Ectodermal cell (in vitro differentiated cells): ENCODE results near the gene TMEM259.

Experiments used
- H3K27ac ChIP-seq: 2 replicates; pipeline ENCODE4 v1.7.0; 2013; ENCODE audit warnings: mild to moderate bottlenecking, low read depth, low read length; ENCODE audit not compliant: insufficient read depth, poor library complexity, severe bottlenecking
- H3K27me3 ChIP-seq: 2 replicates; pipeline ENCODE4 v1.7.0; 2013; ENCODE audit warnings: mild to moderate bottlenecking, low read length; ENCODE audit not compliant: insufficient read depth, control insufficient read depth, poor library complexity, severe bottlenecking
- H3K36me3 ChIP-seq: one replicate; pipeline ENCODE4 v1.7.0; 2013; ENCODE audit warnings: low read length; ENCODE audit not compliant: control insufficient read depth, insufficient read depth
- H3K4me1 ChIP-seq: one replicate; pipeline ENCODE4 v1.7.0; 2013; ENCODE audit warnings: low read length; ENCODE audit not compliant: control insufficient read depth, insufficient read depth
- H3K4me3 ChIP-seq: 2 replicates; pipeline ENCODE4 v1.7.0; 2013; ENCODE audit warnings: low read depth, low read length, control low read depth; ENCODE audit not compliant: insufficient read depth
- H3K9me3 ChIP-seq: 2 replicates; pipeline ENCODE4 v1.7.0; 2013; ENCODE audit warnings: mild to moderate bottlenecking, low read length, moderate library complexity; ENCODE audit not compliant: control insufficient read depth
- WGBS, 2 experiments: methylation state at CpG; one replicate each; pipeline ENCODE4 v1.1.7; 2013; ENCODE audit warnings: missing lambda C conversion rate in 2 of 2; 5-methylcytosine and 5-hydroxymethylcytosine counted together

TMEM259 gene

DNA sequence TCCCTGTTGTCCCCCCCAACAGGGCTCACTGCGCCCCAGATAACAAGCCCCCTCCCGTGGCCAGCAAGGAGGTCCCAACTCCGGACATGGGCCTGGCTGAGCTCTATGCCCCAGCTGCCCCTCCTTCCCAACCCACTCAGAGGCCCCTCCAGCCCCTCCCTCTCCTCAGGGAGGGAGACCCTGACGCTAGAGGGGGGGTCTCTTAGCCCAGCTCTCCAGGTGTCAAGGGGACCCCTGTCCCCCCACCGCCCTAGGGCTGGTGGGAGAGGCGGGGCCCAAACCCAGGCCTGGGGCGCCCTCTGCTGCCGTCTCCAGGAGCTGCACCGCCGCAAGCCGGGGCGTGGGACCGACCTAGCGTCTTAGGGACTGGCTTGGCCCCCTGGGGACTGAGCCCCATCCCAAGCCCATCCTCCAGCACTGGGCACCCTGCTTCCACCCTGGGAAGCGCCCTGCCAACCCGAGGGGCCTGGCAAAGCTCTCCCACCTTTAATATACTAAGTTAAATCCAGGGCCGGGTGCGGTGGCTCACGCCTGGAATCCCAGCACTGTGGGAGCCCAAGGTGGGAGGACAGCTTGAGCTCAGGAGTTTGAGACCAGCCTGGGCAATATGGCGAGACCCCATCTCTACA lies 19.3 kb downstream of the TMEM259 start:
- H3K9me3 ChIP-seq: no peaks in the 10 kb centered on the region
- no peak overlapping the region for H3K4me3 ChIP-seq
- H3K36me3 ChIP-seq: no peaks in the 10 kb centered on the region
- H3K27me3 ChIP-seq: peaks cover 61% of the 10 kb centered on the region
- 18 to 20% methylated on average over 20 of the region's 20 CpGs for WGBS, 2 experiments
- no peaks in the 10 kb centered on the region for H3K4me1 ChIP-seq
- H3K27ac ChIP-seq: no peak overlapping the region

DNA sequence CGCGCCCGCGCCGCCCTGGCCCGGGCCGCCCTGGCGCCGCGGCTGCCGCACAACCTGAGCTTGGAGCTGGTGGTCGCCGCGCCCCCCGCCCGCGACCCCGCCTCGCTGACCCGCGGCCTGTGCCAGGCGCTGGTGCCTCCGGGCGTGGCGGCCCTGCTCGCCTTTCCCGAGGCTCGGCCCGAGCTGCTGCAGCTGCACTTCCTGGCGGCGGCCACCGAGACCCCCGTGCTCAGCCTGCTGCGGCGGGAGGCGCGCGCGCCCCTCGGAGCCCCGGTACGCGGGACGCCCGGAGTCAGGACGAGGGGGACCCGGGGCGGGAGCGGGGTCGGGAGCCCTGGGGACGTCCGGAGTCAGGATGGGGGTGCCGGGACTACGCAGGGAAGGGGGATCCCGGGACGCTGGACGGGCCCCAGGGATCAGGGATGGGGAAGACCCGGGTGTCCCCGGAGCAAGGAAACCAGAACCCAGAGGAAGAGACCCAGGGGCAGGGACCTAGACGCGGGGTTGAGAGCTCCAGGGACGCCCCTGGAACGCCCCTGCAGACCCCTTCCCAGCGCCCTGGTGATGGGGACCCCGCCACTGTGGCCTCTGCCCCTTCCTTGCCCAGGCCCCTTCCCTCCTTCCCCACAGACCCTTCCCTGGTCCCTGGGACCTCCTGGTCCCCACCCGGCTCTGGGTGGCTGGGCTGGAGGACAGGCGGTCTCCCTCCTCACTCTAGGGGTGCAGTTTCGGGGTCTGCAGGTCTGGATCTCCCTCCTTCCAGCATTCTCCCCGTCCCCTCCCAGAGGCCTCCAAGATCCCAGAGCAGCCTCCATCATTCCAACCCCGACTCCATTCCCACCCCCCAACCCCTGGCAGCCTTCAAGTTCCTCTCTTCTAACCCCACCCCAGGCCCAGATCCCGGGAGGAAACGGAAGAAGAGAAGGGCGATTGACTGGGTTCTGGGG lies 20.1 kb downstream of the TMEM259 start:
- Histone ChIP-seq H3K36me3 (no peaks in the 10 kb centered on the region), H3K27ac (no peak overlapping the region), H3K4me1 (peaks cover 4% of the 10 kb centered on the region), H3K4me3 (peak overlapping the region; percentile 29), H3K27me3 (peaks cover 69% of the 10 kb centered on the region), H3K9me3 (no peaks in the 10 kb centered on the region)
- 10 to 11% methylated on average over 73 of the region's 73 CpGs for WGBS, 2 experiments

DNA sequence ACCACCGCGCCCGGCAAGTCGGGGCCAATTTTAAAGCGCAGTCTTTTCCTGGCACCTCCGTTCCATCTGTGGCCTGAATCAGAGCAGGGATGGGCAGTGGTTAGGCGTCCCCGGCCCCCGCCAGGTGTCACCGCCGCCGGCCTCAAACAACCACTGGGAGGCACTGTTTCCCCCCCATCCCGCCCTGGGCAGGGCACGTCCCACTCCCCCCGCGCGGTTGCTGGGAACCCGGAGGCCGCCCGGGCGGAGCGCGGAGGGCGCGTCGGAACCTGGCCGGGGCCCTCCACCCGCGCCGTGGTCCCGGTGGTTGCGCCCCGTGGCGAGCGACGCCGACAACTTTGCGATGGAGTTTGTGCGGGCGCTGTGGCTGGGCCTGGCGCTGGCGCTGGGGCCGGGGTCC lies 20.8 kb downstream of the TMEM259 start, which contains the start of gene GRIN3B:
Gene GRIN3B (plus strand): TSS at position 325 of the 400 bp plus-strand sequence. CDS start 19 bp downstream, at position 344.
- Histone ChIP-seq H3K27me3 (peaks cover 71% of the 10 kb centered on the region), H3K9me3 (no peaks in the 10 kb centered on the region), H3K27ac (no peak within 1 kb of the TSS), H3K36me3 (no peaks in the 10 kb centered on the region), H3K4me1 (peaks cover 4% of the 10 kb centered on the region), H3K4me3 (peak within 1 kb of the TSS; percentile 29)
- 4 to 5% methylated on average over 43 of the region's 43 CpGs for WGBS, 2 experiments

DNA sequence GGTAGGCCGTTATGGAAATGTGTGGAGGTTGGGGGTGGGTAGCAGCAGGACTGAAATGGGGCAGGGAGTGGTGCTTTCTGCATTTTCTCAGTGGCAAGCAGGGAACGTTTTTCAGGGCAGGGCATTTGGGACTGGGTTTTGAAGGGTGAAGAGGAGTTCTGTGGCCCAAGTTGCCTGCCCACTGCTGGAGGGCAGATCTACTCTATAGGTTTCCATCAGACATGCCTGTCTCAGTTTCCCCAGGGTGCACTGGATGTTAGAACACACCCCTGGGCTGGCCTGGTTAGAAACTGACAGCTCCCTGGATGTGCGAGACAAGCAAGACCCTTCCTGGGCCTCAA lies 21.6 kb downstream of the TMEM259 start:
- H3K36me3 ChIP-seq: no peaks in the 10 kb centered on the region

DNA sequence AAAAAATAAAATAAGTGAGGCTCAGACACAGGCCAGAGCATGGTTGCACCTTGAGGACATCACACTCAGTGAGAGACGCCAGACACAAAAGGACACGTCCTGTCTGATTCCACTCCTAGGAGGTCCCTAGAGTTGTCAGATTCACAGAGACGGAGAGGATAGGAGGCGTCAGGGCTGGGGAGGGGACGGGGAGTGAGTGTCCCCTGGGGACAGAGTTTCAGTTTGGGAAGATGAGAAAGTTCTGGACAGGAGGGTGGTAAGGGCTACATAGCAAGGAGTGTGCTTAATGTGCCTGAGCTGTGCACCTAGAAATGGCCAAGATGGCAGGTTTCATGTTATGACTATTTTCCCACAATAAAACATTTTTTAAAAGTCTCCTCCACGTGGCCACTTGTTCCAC lies 22.9 kb downstream of the TMEM259 start:
- no peaks in the 10 kb centered on the region for H3K36me3 ChIP-seq
- peaks cover 71% of the 10 kb centered on the region for H3K27me3 ChIP-seq
- H3K9me3 ChIP-seq: no peaks in the 10 kb centered on the region
- H3K27ac ChIP-seq: no peak overlapping the region
- no peak overlapping the region for H3K4me3 ChIP-seq
- WGBS, 2 experiments: 63 to 64% methylated on average over 6 of the region's 6 CpGs
- peaks cover 4% of the 10 kb centered on the region for H3K4me1 ChIP-seq

More for the DNA sequence above, 21.6 kb downstream of the TMEM259 start:
- no peak overlapping the region for H3K4me3 ChIP-seq
- H3K4me1 ChIP-seq: peaks cover 4% of the 10 kb centered on the region
- H3K27ac ChIP-seq: no peak overlapping the region
- H3K9me3 ChIP-seq: no peaks in the 10 kb centered on the region
- WGBS, 2 experiments: 74% methylated on average over 3 of the region's 3 CpGs
- H3K27me3 ChIP-seq: peaks cover 71% of the 10 kb centered on the region

DNA sequence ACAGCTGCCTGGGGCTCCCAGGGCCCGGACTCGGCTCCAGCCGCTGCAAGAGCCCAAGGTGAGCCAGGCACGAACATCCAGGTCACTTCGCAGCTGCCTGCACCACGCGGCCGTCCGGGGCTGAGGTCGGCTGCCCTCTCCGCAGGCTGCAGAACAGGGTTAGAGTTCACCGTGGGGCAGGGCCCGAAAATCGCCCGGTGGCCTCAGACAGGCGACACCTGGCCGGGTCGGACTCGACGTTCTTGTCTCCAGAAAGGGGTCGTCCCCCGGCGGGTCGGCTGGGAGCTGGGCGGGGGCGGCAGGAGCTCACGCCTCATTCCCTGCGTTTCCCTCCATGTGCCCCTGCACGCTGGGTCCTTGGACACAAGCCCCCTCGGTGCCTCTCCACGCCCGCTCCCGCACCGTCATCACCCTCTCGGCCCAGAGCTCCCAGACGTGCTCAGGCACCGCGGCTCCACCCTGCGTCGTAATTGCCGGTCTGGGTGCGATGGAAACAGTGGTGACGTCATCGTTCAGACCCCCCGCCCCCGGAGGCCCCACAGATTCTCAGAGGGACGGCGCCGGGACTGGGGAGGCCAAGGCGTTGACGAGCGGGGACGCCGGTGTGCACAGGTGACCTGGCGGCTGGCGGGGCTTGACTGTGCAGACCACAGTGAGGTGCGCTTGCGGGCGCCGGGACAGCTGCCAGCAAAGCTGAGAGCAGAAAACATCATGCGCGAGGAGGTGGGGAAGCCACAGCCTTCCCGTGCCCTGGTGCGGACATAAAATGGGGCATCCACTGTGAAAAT lies 24.7 kb downstream of the TMEM259 start:
- Histone ChIP-seq H3K4me3 (no peak overlapping the region), H3K27ac (no peak overlapping the region), H3K9me3 (no peaks in the 10 kb centered on the region), H3K27me3 (peaks cover 56% of the 10 kb centered on the region), H3K36me3 (peaks cover 8% of the 10 kb centered on the region), H3K4me1 (peaks cover 4% of the 10 kb centered on the region)
- WGBS, 2 experiments: 57 to 60% methylated on average over 64 of the region's 64 CpGs

DNA sequence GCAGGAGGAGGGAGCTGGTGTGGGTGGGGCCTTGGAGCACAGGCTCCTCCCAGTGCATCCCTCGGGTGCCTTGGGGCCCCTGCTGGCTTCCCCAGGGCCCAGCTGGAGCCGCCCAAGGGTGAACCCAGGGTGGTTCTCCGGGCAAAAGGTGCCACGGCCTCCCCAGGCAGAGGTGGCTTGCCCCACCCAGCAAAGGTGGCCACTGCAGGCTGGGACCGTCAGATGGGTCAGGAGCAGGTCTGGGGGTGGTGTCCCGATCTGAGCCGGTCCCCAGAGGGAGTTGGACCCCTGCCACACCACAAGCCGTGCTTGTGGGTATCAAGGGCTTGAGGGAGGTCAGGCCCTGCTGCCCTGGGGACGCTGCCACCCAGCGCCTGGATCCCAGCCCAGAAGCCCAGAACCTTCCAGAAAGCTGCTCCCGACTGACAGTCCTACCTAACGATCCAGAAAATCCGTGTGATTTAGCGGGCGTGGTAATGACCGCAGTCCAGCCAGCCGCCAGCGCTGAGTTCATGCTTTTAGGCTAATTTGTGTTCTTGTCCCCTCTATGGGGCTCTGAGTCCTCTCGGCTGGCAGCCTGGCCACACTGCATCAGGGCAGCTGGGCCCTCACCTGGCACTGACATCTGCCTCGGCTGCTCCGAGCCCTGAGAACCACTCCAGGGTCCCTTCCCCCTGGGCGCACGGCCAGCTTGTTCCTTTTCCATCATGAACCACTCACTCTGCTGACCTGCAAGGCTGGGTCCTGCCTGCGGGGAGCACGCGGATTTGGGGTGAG lies 25.7 kb downstream of the TMEM259 start:
- peaks cover 4% of the 10 kb centered on the region for H3K4me1 ChIP-seq
- peaks cover 46% of the 10 kb centered on the region for H3K27me3 ChIP-seq
- H3K9me3 ChIP-seq: no peaks in the 10 kb centered on the region
- no peak overlapping the region for H3K4me3 ChIP-seq
- H3K27ac ChIP-seq: no peak overlapping the region
- peaks cover 8% of the 10 kb centered on the region for H3K36me3 ChIP-seq
- WGBS, 2 experiments: 94% methylated on average over 26 of the region's 26 CpGs

DNA sequence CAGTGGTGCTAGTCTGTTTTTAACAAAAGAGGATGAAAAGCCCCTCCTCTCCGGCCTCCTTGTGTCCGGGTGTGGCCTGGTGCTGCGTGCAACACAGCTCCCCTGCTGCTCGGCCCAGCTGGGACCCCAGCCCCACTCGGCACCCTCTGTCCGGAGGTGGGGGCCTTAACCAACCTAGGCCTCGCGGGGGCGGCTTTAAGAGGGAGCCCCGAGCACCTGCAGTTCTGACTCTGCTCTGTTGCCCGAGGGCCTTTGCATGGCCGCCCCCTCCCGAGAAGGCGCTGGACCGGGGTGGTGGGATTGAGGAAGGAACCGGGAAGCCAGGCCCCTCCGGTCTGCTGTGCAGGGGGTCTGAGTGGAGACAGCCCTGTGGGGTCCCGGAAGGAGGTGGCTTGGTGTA lies 26.4 kb downstream of the TMEM259 start:
- peaks cover 11% of the 10 kb centered on the region for H3K36me3 ChIP-seq
- H3K9me3 ChIP-seq: no peaks in the 10 kb centered on the region
- no peak overlapping the region for H3K4me3 ChIP-seq
- H3K4me1 ChIP-seq: peaks cover 4% of the 10 kb centered on the region
- peaks cover 39% of the 10 kb centered on the region for H3K27me3 ChIP-seq
- WGBS, 2 experiments: 94 to 96% methylated on average over 18 of the region's 18 CpGs
- H3K27ac ChIP-seq: no peak overlapping the region

DNA sequence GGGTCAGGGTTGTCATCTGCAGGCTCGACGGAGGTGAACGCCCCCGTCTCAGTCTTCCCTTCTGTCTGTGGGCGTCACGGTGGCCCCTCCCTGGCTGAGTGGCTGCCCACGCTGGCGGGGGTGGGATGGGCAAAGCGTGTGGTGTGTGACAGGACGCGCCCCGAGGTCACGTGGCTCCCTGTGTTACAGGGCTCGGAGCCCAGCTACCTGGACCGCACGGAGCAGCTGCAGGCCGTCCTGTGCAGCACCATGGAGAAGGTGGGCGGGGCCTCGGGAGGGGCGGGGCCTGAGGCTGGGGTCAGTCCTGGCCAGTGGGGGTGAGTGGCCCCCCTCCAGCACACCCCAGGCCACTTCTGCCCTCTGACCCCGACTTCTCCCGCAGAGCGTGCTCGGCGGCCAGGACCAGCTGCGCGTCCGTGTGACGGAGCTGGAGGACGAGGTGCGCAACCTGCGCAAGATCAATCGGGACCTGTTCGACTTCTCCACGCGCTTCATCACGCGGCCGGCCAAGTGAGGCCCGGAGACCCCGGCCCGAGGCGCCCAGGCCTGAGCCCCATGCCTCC lies 27.0 kb downstream of the TMEM259 start:
- Histone ChIP-seq H3K9me3 (no peaks in the 10 kb centered on the region), H3K27me3 (peaks cover 33% of the 10 kb centered on the region), H3K4me1 (peaks cover 4% of the 10 kb centered on the region), H3K36me3 (peaks cover 11% of the 10 kb centered on the region), H3K4me3 (no peak overlapping the region), H3K27ac (no peak overlapping the region)
- 94% methylated on average over 43 of the region's 43 CpGs for WGBS, 2 experiments
